Muscle of arm (tissue), 12 donors: ENCODE data around the gene NLN. TPM values are rescaled to one million over a fixed set of nuclear protein-coding genes. Genes with fewer than 3 reads are reported as not detected.
"Not testable (repeated sequence)": the region's sequence is repeated elsewhere in the genome, so short reads cannot be mapped to it uniquely, and the experiment has no call there.

ENCODE experiments used
- DNase-seq: peaks from one replicate; pipeline ENCODE4 v3.0.0-alpha.2; 2013
- polyA plus RNA-seq, 12 donors: library from polyadenylated mRNA; unstranded; fragments of 120-200 nt; gene quantifications; one replicate each; pipeline ENCODE4 v1.2.1, GENCODE V29; 2013; ENCODE audit not compliant: insufficient read length in 12 of 12

Gene NLN
- polyA plus RNA-seq, 12 donors, result 5.7 to 24.7 (median 20.7) TPM; not detected in 1

DNA sequence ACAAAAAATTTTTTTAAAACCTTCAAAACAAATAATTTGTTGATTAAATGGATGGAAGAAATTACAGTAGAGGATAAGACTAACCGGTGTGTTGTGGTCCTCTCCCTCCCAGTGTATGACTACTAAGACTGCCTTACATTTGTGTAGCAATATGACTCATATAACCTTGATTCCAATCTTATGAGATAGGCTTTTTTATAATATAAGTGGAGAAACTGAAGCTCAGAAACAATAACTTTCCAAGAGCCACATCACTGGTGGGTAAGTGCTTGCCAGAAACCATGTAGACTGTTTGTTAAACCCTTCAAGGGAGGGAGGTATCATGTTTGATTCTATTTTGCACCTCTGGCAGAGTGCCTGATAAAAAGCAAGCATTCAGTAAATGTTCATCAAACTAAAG lies 47.5 kb downstream of the NLN start:
- no peak for DNase-seq

DNA sequence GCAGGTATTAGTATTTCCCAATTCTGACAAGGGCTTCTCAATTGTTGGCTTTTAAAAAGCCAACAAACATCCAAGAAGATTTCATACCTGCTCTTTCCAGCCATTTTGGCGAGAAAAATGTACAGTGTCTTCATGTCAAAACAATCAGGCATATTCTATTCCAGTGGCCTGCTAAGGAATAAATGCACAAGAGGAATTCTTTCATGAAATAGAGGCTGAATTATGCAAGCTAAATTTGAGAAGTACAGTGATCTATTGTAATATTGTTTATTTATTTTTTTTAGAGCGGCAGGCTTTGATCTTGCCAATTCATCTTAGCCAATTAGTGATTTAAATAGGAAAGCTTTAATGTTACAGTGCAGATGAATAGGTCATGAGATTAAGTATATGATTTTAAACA lies 49.3 kb downstream of the NLN start:
- DNase-seq, result no peak

DNA sequence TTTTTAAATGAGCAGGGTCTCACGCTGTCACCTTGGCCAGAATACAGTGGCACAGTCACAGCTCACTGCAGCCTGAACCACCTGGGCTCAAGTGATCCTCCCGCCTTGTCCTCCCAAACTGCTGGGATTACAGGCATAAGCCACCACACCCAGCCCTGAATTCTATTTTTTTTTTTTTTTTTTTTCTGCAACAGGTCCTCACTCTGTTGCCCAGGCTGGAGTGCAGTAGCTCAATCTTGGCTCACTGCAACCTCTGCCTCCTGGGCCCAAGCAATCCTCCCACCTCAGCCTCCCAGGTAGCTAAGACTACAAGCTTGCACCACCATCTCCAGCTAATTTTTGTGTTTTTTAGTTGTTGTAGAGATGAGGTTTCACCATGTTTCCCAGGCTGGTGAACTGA lies 51.0 kb downstream of the NLN start:
- not testable (repeated sequence) for DNase-seq

DNA sequence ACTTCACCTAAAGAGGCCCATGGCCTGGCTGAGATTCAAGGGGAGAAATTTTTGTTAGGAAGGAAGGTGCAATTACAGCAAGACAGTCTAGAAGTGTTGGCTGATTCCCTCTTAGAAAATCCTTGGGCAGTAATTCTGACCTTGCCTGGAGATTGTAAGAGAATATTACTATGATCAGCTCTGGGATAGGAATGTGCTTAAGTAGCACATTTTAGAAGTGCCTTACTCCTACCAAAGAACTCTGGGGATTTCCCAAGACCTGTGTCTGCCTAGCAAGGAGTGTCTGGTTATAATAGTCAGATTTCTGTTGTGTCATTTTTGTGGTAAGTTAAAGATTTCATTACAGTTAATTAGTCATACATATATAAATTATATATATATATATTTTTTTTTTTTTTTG lies 52.3 kb downstream of the NLN start:
- no peak for DNase-seq

DNA sequence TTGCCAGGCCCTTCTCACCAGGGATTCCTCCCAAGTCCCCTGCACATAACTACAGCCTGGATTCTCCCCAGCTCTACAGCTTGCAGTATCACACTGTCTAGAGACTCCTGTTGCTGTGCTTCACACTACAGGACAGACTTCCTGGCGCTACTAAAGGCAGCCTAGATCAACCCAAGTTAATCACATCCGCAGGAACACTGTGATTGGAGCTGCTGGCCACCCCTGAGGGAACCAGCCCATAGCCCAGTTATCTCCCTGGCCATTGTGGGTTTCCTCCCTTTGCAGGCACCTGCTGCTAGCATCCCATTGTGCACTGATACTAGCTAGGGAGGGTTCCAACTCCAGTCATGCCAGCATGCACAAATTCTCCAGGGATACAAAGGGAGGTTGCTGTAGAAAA lies 53.5 kb downstream of the NLN start:
- no peak for DNase-seq

DNA sequence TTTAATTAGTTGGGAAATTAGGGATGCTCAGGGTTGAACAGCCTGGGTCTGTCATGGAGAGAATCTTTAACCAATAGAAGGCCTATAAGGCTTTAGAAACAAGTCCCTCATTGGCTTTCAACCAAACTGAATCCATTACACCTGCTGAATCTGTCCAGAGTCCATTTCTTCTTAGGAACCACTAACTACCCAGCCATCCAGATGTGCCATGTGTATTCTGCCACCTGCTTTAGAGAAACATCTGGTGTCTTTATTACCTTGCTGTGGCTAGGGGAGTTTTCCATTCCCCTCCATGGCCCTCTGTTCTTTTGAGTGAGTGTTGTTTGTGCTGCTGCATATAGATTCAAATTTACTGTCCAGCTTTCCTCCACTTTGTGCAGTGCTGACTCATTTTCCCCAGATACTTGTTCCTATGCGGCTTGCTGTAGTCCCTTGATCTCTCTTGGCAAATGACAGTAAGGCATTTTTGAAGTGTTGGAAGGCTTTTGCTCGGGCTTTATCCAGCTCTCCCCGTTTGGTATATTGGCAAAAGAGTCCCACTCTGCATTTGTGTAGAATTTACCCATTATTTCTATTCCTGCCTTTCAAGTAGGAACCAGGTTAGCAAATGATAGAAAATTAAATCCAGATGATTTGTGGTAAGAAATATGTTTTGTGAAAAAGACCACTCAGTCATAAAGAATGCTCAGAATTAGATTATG lies 54.6 kb downstream of the NLN start:
- no peak for DNase-seq

DNA sequence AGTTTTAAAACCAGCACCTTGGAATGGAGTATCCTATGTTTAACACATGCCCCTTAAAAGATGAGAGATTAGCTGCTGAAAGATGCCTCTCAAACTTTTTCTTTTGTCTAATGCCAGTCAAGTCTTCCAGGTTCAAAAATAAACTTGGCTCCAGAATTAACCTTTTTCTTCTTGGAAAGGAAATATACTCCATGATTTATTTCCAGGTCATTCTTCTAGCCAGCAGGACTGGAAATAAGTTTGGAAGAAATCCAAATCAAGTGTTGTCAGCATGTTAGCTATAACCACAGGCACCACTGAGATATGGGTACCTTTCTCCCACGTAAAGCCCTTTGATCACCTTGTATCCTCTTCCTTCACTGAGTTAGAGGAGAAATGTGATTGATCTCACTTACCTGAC lies 56.1 kb downstream of the NLN start:
- DNase-seq, result no peak

DNA sequence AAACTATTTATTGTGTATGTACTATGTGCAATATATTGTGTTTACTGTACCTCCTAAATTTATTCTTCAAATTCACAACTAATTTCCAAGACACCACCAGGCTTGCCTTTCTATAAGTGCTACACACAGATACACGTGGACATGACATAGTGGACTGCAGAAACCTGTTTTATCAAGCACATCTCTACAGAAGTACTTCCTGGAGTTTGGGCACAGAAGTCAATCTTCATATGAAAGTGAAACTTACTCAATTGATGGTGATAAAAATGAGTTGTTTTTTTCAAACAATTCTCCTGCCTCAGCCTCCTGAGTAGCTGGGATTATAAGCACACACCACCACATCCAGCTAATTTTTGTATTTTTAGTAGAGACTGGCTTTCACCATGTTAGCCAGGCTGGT lies 57.6 kb downstream of the NLN start:
- no peak for DNase-seq

DNA sequence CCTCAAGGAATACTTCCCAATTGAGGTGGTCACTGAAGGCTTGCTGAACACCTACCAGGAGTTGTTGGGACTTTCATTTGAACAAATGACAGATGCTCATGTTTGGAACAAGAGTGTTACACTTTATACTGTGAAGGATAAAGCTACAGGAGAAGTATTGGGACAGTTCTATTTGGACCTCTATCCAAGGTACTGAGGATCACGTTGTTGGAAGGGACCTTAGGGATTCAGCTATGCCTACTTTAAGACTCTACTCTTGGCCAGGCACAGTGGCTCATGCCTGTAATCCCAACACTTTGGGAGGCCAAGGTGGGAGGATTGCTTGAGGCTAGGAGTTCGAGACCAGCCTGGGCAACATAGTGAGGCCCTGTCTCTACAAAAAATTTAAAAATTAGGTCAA lies 66.3 kb downstream of the NLN start:
- not testable (repeated sequence) for DNase-seq

DNA sequence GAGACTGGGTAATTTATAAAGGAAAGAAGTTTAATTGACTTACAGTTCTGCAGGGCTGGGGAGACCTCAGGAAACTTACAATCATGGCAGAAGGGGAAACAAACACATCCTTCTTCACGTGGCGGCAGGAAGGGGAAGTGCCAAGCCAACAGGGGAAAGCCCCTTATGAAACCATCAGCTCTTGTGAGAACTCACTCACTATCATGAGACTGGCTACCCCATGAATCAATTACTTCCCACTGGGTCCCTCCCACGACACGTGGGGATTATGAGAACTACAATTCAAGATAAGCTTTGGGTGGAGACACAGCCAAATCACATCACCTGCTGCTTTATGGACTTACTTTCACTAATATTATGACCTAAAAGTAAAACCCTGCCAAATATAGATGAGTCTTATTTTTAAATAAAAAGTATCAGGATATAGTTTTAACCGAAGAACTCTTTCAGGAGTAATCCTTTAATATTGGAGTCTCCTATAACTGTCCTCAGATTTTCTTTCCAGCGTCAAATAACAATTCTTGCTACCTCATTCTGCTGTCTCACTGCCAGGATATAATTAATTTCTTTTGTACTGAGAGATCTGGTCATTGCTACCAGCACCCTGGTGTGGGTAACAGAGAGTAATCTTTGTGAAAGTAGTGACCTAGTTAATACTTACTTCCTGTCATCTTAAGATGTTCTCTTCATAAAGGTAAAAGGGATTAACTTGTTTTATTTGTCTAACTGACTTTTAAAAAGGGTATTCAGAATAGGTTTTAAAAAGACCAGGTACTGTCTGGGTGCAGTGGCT lies 68.6 kb downstream of the NLN start:
- no peak for DNase-seq

DNA sequence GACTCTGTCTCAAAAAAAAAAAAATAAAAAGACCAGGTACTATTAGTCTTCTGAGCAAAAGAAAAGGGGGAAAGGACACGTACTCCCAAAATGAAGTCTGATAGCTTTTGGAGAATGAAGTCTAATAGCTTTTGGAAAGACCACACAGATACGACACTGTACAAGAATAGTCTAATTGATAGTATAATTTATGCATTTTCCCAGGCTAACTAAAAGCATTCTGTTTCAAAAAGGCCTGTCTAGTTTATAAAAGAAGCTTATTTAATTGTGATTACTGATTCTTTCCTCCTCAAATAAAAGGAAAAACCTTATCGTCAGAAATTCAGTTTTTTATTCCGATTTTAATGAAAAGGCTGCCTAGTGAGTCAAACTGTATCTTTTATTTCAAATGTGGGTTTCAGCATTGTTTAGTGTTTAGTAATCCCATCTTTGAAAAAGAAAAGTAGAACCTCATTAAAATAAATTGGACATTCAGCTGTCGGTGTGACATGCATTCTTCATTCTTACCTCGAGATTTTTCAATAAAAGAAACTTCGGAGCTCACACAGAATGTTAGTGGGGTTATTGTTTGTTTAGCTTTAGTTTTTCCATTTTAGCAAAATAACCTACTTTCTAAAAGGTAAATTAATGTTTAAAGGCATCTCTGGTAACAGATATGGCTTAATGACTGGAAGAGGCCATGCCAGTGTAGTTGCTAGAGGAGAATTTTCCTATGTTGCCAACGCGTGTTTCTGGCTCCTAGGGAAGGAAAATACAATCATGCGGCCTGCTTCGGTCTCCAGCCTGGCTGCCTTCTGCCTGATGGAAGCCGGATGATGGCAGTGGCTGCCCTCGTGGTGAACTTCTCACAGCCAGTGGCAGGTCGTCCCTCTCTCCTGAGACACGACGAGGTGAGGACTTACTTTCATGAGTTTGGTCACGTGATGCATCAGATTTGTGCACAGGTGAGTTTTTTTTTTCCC lies 70.0 kb downstream of the NLN start:
- DNase-seq, result peak; percentile 22

DNA sequence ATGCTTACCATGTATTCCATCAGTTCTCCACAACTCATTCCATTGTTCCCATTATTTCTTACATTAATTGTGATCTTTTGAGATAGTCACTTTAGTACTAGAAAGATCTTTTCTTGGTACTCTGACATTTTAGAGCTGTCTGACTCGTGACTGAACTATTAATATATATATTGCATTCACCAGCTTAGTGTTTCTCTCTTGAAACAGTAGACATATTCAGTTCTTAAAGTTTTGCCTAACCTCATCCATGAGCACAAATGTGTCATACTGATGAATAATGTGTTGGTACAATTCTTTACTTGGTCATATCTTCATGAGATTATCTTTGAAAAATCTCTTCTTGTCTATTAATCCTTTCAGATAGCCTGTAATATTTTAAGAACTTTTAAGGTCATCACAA lies 74.3 kb downstream of the NLN start:
- no peak for DNase-seq

DNA sequence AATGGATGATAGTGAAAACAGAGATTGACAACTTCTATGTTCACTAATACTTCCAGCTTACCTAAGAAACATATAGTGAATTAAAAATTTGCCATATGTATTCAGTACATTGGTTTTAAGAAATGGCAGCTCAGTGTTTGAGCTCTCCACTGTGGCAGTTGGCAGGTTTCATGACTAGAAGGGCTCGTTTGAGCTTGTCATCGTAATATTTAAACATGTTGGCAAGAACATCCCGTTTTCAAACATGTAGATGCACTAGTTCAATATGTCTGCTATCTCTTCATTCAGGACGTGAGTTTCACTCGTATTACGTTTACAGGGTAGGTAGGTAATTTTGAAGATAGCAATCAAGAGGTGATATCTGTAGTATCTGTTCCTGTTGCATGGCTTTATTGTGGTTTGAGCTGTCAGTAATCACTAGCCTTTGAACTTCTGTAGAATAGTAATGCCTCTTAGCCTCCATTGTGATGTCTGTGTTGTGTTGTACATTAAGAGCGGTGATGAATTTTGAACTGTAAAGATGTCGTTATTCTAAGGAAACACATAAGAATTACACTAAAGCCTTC lies 74.8 kb downstream of the NLN start:
- no peak for DNase-seq

DNA sequence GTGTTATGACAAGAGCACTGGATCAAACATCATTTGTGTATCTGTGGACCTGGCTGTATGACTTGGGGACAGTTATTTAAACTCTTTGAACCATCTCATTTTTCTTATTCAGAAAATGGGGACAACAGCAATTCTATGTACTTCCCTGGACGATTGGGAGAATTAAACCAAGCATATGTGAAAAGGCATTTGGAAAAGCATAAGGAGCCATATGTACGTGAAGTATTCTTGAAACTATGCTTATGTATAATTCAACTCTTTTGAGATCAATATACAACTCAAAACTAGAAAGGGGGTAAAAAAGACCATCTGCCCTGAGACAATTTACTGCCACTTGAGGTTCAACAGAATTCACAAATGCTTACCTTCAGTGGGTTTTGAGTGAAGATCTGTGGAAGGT lies 75.5 kb downstream of the NLN start:
- no peak for DNase-seq

DNA sequence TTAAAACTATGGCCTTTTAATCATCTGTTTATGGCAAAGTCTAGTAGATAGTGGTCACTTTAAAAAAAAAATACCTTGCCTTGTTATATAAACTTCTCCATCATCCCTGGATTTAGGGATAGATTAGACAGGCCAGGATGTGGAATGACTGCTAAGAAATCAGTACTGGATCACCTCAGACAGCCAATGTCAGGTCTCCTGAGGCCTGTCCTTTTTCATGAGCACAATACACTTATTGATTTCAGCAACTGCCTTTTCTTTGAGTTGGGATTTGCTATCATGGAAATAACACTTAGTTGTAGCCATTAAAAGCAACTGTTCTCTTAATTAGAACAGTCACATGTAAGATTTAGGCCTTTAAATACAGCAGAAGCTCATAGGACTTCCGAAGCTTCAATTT lies 77.9 kb downstream of the NLN start:
- DNase-seq, result no peak

DNA sequence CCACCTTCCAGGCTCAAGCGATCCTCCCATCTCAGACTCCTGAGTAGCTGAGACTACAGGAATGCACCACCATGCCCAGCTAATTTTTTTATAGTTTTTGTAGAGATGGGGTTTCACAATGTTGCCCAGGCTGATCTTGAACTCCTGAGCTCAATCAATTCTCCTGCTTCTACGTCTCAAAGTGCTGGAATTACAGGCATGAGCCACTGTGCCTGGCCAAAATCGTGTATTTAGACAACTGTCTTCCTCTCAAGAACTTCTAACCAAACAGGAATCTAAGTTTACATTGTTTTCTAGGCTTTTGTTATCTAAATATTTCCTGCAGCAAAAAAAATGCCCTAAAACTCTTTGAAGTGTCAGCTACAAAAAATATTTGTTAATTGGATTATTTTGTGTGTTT lies 78.8 kb downstream of the NLN start:
- DNase-seq, result no peak

DNA sequence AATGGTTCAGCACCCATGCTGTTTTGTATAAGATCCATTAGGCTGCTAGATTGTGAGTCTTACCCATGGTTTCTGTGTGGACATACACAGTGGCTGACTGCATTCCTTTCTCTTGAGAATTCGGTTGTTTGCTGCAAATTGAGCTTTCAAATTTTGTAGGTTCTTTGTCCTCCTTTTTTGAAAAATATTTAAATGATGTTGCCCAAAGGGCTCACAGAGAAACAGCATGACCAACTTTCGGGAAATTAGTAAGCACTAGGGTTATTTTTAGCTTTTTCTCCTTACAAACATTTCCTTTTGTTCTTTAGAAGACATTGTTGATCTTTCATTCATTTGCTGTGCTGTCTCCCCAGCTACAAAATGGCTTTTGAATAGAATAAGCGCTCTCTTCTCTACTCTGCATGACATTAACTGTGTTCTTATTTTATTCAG lies 79.4 kb downstream of the NLN start:
- no peak for DNase-seq

DNA sequence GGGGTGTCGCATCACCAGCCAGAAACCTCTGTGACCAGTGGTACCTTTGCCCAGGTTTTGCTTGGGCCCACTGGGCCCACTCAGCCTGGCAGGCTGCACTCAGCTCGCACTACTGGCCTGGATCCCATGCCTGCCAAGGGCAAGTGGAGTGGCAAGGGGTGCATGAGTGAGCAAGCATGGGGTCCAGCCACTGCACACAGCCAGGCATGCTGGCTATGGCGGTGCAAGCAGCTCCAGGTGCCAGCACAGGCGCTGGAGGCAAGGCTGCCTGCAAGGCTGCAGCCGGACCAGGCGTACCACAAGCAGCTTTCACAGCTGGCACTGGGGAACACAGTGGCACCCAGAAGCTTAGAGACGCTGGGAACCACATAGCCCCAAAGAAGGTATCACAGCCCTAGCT lies 80.1 kb downstream of the NLN start:
- DNase-seq, result no peak

DNA sequence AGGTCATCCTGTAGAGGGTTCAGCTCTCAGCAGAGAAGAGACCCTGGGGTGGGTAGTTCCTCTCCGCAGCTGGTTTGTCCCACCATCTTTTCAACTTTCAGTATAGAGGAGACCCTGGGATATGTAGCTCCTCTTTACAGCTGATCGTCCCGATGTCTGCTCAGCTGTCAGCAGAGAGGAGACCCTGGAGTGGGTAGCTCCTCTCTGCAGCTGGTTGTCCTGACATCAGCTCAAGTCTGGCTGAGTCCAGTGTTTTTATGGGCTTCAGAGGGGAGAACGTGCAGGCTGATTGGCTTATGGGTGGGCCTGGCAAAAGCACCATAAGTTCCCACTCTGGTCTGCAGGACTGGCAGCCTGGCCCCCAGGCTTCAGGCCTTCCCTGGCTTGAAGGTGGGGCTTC lies 80.8 kb downstream of the NLN start:
- DNase-seq, result no peak

DNA sequence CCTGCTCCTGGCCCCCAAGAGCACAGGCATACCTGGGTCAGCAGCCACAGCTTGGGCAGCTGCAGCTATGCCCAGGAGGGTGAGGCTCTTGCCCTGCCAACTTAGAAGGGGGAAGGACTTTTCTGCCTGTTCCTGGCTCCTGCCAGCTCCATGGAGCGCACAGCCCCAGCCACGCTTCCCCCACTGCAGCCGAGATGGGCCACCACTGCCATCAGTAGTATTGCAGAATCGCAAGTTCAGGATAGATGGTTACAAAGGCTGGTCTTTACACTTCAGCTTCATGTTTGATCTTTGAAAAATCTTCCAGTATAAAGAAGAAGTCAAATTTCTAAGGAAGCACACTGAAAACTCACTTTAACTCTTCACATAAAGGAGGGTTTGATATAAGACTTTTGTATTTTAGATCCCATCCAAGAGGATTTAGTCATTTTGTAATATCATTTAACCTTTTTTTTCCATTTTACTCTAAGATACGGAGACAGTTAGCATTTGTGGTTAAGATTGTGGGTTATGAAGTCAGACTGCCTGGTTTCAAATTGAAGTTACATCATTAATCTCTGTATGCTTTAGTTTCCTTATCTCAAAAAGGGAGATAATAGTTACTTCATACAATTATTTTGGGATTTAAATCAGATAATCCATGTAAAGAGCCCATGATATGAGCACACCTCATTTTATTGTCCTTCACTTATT lies 81.8 kb downstream of the NLN start:
- DNase-seq, result no peak

DNA sequence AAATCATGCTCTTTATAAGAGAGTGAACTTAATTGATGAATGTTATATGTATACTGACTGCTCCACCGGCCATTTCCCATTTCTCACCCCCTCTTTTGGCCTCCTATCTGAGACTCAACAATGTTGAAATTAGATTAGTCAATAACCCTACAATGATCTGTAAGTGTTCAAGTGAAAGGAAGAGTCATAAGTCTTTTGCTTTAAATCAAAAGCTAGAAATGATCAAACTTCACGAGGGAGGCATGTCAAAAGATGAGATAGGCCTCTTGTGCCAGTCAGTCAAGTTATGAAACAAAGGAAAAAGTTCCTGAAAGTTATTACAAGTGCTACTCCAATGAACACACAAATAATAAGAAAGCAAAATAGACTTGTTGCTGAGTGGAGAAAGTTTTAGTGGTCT lies 83.1 kb downstream of the NLN start:
- no peak for DNase-seq
